MM.1S (cell line): ENCODE data around the gene PRCC.
"Not testable (repeated sequence)": the region's sequence is repeated elsewhere in the genome, so short reads cannot be mapped to it uniquely, and the experiment has no call there.

Source experiments
- DNase-seq: peaks from one replicate; pipeline ENCODE4 v3.0.0-alpha.2; 2015
- H2AFZ ChIP-seq: fragments of 300-600 bp; sonication (generic); 2 replicates; pipeline ENCODE4 v1.6.0; 2016; ENCODE audit warnings: antibody characterized with exemption, low read length
- H3F3A ChIP-seq: fragments of 300-600 bp; sonication (generic); 2 replicates; pipeline ENCODE4 v1.6.1; 2016; ENCODE audit warnings: mild to moderate bottlenecking, antibody characterized with exemption, low read length, moderate library complexity, mixed read lengths; ENCODE audit not compliant: insufficient read depth
- H3K27ac ChIP-seq: fragments of 300-600 bp; sonication (generic); 2 replicates; pipeline ENCODE4 v1.5.1; 2016; ENCODE audit warnings: mild to moderate bottlenecking, low read length
- H3K27me3 ChIP-seq: fragments of 300-600 bp; sonication (generic); replicated peaks from 2 replicates; pipeline ENCODE4 v1.6.0; 2016; ENCODE audit warnings: low read length; ENCODE audit not compliant: insufficient read depth
- H3K36me3 ChIP-seq: fragments of 300-600 bp; sonication (generic); replicated peaks from 2 replicates; pipeline ENCODE4 v1.6.1; 2016; ENCODE audit warnings: mild to moderate bottlenecking, low read length, mixed read lengths; ENCODE audit not compliant: insufficient read depth
- H3K4me1 ChIP-seq: fragments of 300-600 bp; sonication (generic); 2 replicates; pipeline ENCODE4 v1.6.1; 2016; ENCODE audit warnings: low read length, mixed read lengths
- H3K4me2 ChIP-seq: fragments of 300-600 bp; sonication (generic); 2 replicates; pipeline ENCODE4 v1.6.0; 2016; ENCODE audit warnings: low read depth, low read length
- H3K4me3 ChIP-seq: fragments of 300-600 bp; sonication (generic); 2 replicates; pipeline ENCODE4 v1.5.1; 2016; ENCODE audit warnings: low read length, mixed read lengths
- H3K79me2 ChIP-seq: fragments of 300-600 bp; sonication (generic); 2 replicates; pipeline ENCODE4 v1.6.1; 2016; ENCODE audit warnings: mixed run types, low read length, mixed read lengths
- H3K9ac ChIP-seq: fragments of 300-600 bp; sonication (generic); 2 replicates; pipeline ENCODE4 v1.6.1; 2016; ENCODE audit warnings: low read length, mixed read lengths
- H3K9me2 ChIP-seq: fragments of 300-600 bp; sonication (generic); replicated peaks from 2 replicates; pipeline ENCODE4 v1.6.1; 2016; ENCODE audit warnings: mild to moderate bottlenecking, low read length, mixed read lengths; ENCODE audit not compliant: insufficient read depth
- H3K9me3 ChIP-seq: fragments of 300-600 bp; sonication (generic); replicated peaks from 2 replicates; pipeline ENCODE4 v1.6.1; 2016; ENCODE audit warnings: mild to moderate bottlenecking, low read length, mixed read lengths; ENCODE audit not compliant: insufficient read depth
- H4K20me1 ChIP-seq: fragments of 300-600 bp; sonication (generic); 2 replicates; pipeline ENCODE4 v1.6.1; 2016; ENCODE audit warnings: mild to moderate bottlenecking, low read length, moderate library complexity, mixed read lengths; ENCODE audit not compliant: insufficient read depth
- CTCF ChIP-seq: fragments of 300-600 bp; sonication (generic); IDR thresholded peaks from 2 replicates; pipeline ENCODE4 v1.5.1; 2016; ENCODE audit warnings: antibody characterized with exemption, low read length, mixed read lengths
- EZH2 ChIP-seq: fragments of 300-600 bp; sonication (generic); optimal IDR thresholded peaks from 2 replicates; pipeline ENCODE3; 2017; ENCODE audit warnings: low read depth, mild to moderate bottlenecking, antibody characterized with exemption, low read length, mixed read lengths
- EZH2phosphoT487 ChIP-seq: fragments of 300-600 bp; sonication (generic); IDR thresholded peaks from 2 replicates; pipeline ENCODE4 v1.6.1; 2018; ENCODE audit warnings: antibody characterized with exemption, low read length

The PRCC gene

DNA sequence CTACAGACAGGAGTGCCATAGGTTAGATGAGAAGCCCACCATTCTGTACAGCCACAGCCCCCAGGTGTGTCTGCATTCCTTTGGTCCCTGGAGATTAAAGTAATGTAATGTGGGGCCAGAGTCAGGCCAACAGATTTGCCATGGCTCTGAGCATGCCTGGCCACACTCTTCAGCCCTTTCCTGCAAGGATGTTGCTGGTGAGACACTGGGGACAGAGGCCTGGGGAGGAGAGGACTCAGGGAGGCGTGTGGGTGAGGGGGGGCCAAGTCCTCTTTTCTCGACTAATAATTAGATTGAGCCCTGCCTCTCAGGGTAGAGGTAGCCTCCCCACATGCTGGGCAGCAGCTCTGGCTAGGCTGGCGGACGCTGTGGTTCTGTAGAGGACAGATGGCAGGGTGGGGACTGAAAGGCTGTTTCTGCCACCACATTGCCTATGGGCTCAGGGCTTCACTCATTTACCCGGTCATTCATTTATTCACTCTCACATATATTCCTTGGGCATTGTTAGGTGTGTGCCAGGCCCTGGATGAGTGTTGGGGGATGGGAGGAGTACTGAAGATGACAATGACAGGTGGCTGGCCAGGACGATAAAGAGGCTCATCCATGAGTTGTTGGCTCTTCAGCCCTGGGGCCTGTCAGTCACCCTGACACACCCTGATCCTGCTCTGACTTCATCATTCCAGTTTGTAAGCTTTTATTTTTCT is 7.1 kb upstream of the PRCC start:
- Histone ChIP-seq H3K9me3 (no peaks in the 10 kb centered on the region), H3K27me3 (no peaks in the 10 kb centered on the region), H3K4me2 (no peak overlapping the region), H3K4me1 (no peaks in the 10 kb centered on the region), H3F3A (no peaks in the 10 kb centered on the region), H3K4me3 (no peak overlapping the region), H2AFZ (no peak overlapping the region), H3K27ac (no peak overlapping the region), H3K79me2 (no peaks in the 10 kb centered on the region), H3K36me3 (no peaks in the 10 kb centered on the region), H3K9me2 (no peaks in the 10 kb centered on the region), H3K9ac (no peak overlapping the region), H4K20me1 (no peaks in the 10 kb centered on the region)
- DNase-seq: no peak
- no peak for TF ChIP-seq CTCF
- TF ChIP-seq EZH2: no peak
- no peak for TF ChIP-seq EZH2phosphoT487

- Histone ChIP-seq H2AFZ (no peak overlapping the region), H3K4me2 (no peak overlapping the region), H3K9me2 (no peaks in the 10 kb centered on the region), H3K9ac (no peak overlapping the region), H3K4me1 (peaks cover 2% of the 10 kb centered on the region; the same call in 1 of the 2 replicates), H3K79me2 (peaks cover 2% of the 10 kb centered on the region; the same call in 1 of the 2 replicates), H3K36me3 (no peaks in the 10 kb centered on the region), H3F3A (no peaks in the 10 kb centered on the region), H3K27me3 (no peaks in the 10 kb centered on the region), H4K20me1 (no peaks in the 10 kb centered on the region), H3K9me3 (no peaks in the 10 kb centered on the region), H3K27ac (no peak overlapping the region), H3K4me3 (no peak overlapping the region)
- TF ChIP-seq EZH2 (no peak), EZH2phosphoT487 (no peak), CTCF (no peak)
- DNase-seq: no peak
Measured at GRCh38 chr1:156760796-156761104, 6.6 kb upstream of the PRCC start.

DNA sequence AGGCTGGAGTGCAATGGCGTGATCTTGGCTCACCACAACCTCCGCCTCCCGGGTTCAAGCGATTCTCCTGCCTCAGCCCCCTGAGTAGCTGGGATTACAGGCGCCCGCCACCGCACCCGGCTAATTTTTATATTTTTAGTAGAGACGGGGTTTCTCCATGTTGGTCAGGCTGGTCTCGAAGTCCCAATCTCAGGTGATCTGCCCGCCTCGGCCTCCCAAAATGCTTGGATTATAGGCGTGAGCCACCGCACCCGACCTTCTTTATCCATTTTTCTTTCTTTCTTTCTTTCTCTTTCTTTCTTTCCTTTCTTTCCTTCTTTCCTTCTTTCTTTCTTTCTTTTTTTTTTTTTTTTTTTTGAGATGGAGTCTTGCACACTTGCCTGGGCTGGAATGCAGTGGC is 2.2 kb upstream of the PRCC start:
- not testable (repeated sequence) for H3F3A ChIP-seq, DNase-seq, H3K4me2 ChIP-seq, H3K9me3 ChIP-seq, H3K9me2 ChIP-seq, H2AFZ ChIP-seq, H3K36me3 ChIP-seq, H3K27me3 ChIP-seq, H3K27ac ChIP-seq, H4K20me1 ChIP-seq, H3K4me3 ChIP-seq, H3K9ac ChIP-seq
- Histone ChIP-seq H3K4me1 (peaks cover 14% of the 10 kb centered on the region), H3K79me2 (peaks cover 40% of the 10 kb centered on the region)

- Histone ChIP-seq H2AFZ (peak overlapping the region; percentile 83), H3K36me3 (no peaks in the 10 kb centered on the region; the same call in 1 of the 2 replicates), H3K27me3 (no peaks in the 10 kb centered on the region), H3K4me3 (peak overlapping the region; percentile 82), H3K9me2 (no peaks in the 10 kb centered on the region), H3K79me2 (peaks cover 46% of the 10 kb centered on the region), H3K4me2 (peak overlapping the region; percentile 83), H3F3A (0 out of 2 replicates have a peak, but pooled peaks cover 3% of the 10 kb centered on the region), H3K4me1 (peaks cover 14% of the 10 kb centered on the region), H3K27ac (no peak overlapping the region), H3K9ac (no peak overlapping the region), H4K20me1 (no peaks in the 10 kb centered on the region), H3K9me3 (no peaks in the 10 kb centered on the region)
- DNase-seq: no peak
- TF ChIP-seq EZH2phosphoT487 (no peak), EZH2 (no peak), CTCF (no peak)
Measured at GRCh38 chr1:156765666-156766065, 1.7 kb upstream of the PRCC start.
